NCI-H82 treated with DMSO at 0.1 percent for 48 hours (cell line): ENCODE data around the gene PDXDC1.
"Not testable (repeated sequence)": the region's sequence is repeated elsewhere in the genome, so short reads cannot be mapped to it uniquely, and the experiment has no call there.

ENCODE experiments used
- DNase-seq: peaks from one replicate; lab custom pipeline; 2025; ENCODE audit not compliant: unreplicated experiment; lab: John Stamatoyannopoulos, UW

The PDXDC1 gene

DNA sequence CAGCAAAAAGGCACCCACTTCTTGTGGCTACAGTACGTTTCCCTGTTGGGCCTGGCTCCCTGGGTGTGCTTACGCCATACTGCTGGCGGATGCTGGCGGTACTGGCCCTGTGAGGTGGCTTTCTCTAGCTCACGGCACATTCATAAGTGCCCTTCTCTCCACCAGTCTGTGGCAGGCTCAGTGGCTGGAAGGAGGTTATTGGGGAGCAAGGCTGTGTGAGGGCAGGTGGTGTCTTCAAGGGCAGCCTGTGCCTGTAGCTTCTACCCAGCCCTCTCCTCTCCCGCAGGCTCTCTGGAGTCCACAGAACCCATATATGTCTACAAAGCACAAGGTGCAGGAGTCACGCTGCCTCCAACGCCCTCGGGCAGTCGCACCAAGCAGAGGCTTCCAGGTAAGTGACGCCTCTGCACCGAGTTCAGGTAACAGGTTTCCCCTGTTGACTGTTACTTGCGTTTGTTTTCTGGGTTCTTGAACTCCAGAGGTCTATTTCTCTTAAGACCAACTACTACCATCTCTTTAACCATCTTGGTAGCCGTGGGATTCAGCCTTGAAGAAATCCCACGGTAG is 60.4 kb downstream of the PDXDC1 start:
- no peak for DNase-seq

DNA sequence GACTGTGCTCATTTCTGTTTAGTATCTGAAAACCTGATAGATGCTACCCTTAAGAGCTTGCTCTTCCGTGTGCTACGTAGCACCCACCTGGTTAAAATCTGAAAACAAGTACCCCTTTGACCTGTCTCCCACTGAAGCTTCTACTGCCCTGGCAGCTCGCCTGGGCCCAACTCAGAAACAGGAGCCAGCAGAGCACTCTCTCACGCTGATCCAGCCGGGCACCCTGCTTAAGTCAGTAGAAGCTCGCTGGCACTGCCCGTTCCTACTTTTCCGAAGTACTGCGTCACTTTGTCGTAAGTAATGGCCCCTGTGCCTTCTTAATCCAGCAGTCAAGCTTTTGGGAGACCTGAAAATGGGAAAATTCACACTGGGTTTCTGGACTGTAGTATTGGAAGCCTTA is 62.2 kb downstream of the PDXDC1 start:
- DNase-seq = no peak

DNA sequence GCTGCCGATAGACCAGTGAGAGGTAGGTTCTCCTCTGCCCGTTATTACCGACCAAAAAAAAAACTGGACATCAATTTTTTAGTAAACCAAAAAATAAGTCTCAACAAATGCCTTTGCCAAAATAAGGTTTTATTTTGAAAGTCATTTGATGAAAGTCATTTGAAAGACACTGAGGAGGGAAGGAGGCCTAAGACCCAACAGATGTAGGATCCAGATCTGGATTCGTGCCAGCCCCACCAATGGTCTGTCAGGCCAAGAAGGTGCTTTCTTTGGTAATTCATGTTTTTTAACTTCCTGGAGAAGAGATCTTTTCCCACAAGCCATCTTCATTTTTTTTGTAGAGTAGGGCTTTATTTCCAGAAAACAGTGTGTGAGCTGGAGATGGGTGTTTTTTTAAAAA is 62.9 kb downstream of the PDXDC1 start:
- DNase-seq = no peak

DNA sequence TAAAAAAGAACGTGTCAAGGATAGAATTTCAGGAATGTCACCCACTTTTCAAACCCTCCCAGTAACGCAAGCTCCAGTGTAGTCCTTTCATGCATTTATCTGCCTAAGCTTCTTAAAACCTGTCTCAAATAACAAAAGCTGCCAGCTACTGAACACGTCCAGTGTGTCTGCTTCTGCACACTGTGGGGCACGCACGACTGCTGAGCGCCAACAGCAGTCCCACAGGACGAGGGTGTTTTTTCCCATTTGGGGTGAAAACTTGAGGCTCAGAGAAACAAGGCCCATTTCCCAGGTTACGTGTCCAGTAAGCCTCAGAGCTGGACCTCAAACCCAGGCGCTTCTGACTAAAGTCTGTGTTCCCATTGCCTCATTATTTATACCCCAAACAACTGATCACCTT is 63.9 kb downstream of the PDXDC1 start:
- peak; percentile 53 for DNase-seq

DNA sequence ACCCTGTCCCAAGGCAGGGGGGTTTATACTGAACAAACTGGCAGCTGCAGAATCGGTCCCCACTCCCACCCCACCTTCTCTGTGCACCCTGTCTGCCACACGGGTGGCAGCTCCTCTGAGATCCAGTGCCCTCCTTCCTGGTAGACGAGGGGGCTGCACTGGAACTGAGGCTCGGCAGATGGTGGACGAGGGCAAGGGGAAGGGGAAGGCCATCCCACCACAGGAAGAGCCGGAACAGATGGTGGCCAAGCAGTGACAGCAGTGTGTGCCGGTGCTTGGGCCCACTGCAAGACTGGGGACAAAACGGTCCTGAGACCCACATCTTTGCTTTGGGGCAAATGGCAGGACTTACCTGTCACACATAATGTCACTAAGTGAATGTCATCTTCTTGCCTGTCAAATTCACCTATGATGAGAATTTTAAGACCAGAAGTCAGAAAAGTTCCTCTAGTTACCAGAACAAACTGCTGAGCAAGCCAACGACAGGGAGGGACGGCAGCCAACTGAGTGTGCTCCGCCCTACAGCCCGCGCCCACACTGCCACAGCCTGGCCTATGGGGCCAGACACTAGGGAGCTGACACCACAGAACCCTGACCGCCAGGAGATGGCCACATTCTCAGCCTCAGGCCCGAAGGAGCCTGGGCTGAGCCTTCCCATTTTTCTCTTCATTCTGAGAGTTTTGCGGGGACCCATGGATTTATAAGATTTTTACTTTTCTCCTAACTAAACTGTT is 66.6 kb downstream of the PDXDC1 start:
- peak; percentile 36 for DNase-seq

DNA sequence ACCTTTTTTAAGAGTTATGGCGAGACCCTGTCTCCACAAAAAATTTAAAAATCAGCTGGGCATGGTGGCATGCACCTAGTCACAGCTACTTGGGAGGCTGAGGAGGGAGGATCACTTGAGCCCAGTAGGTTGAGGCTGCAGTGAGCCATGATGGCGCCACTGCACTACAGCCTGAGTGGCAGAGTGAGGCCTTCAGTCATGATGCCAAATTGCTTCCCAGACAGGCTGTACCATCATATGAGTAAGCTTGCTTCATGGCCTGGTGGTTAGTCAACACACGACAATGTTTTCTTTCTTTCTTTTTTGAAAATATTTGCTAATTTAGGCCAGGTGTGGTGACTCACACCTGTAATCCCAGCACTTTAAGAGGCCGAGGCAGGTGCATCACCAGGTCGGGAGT is 68.5 kb downstream of the PDXDC1 start:
- no peak for DNase-seq

DNA sequence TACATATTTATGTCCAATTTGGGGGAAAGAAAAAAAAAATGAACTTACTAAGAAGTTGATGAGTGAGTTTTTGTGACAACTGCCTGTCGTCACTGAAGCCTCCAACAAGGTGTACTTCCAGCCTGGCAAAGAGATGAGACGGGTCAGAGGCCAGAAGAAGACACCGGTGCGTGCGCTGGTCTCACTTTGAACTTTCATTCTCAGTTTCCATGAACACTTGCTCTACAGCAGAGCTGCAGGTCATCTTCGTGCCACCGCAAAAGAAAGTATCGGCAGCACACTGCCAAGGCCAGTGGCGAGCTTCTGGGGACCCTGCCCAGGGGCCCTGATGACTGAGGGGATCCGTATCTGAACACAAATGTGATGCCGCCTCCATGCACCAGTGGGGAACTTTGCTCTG is 69.5 kb downstream of the PDXDC1 start:
- DNase-seq = no peak

DNA sequence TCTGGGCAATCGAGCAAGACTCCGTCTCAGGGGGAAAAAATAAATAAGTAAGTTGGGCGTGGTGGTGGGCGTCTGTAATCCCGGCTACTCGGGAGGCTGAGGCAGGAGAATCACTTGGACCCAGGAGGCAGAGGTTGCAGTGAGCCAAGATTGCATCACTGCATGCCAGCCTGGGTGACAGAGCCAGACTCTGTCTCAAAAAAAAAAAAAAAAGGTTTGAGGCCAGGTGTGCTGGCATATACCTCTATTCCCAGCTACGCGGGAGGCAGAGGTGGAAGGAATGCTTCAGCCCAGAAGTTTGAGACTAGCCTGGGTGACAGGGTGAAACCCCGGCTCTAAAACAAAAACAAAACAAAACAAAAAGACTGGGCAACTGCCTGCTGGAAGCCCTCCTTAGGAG is 70.4 kb downstream of the PDXDC1 start:
- not testable (repeated sequence) for DNase-seq

DNA sequence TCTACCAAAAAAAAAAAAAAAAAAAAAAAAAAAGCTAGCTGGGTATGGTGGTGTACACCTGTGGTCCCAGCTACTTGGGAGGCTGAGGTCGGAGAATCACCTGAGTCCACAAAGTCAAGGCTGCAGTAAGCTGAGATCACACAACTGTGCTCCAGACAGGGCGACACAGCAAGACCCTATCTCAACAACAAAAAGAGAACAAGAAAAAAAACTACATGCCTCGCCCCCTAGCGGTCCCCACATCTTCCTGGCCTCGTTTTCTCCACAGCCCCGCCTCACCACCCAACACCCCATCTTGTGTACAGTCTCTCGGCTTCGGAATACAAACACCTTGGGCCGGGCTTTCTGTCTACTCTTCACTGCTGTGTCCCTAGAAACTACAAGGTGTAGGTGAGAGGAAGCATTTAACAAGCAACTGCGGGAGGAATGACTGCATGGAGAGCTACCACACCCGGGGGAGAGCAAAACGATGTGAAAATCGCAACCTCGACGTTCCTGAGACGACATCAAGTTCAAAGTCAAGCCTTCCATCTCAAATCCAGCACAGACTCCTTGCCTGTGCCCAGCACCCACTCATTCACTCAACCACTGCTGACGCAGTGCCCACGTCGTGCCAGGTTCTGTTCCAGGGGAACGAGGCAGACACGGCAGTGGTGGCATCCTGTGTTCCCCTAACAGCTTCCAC is 72.0 kb downstream of the PDXDC1 start:
- no peak for DNase-seq

DNA sequence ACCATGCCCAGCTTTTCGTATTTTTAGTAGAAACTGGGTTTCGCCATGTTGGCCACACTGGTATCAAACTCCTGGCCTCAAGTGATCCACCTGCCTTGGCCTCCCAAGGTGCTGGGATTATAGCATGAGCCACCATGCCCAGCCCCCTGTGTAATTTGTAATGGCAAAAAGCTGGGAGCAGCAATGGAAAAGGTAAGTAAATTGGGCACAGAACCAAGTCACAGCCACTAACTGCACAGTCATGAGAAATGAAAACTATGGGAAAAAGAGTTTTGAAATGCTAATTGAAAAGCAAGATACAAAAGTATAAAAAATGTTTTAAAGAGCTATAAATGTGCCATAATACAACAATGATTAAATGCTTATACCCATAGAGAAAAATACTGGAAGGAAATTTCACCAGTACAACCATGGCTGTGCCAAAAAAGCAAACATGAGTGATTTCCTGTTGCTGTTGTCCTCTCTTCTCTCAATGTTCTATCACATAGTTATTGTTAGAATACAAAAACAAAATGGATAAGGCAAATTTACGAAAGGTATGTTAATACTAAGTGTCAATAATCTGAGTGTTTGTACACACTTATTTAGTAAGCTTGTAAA is 74.9 kb downstream of the PDXDC1 start:
- DNase-seq = no peak

DNA sequence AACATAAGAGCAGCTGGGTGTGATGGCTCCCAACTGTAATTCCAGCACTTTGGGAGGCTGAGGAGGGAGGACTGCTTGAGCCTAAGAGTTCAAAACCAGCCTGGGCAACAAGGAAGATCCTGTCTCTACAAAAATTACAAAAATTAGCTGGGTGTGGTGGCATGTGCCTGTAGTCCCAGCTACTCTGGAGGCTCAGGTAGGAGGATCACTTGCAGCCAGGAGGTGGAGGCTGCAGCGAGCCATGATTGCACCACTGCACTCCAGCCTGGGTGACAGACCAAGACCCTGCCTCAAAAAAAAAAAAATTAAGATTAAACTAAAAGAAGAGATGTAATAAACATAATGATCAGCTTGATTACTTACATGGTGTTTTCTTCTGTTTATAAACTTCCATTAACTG is 75.6 kb downstream of the PDXDC1 start:
- DNase-seq = not testable (repeated sequence)

DNA sequence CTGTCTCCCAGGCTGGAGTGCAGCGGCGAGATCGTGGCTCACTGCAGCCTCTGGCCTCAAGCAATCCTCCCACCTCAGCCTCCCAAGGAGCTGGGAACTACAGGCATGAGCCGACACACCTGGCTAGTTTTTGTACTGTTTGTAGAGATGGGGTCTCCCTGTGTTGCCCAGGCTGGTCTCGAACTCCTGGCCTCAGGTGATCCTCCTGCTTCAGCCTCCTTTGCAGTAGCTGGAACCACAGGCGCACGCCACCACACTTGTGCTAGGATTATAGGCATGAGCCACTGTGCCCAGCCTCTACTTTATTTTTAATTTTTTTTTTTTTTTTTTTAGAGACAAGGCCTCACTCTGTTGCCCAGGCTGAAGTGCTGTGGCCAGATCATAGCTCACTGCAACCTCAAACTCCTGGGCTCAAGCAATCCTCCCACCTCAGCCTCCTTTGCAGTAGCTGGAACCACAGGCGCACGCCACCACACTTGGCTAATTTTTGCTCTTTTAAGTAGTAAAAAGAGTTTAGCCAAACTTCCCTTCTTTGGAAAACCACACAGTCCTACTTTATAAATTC is 76.6 kb downstream of the PDXDC1 start:
- no peak for DNase-seq

DNA sequence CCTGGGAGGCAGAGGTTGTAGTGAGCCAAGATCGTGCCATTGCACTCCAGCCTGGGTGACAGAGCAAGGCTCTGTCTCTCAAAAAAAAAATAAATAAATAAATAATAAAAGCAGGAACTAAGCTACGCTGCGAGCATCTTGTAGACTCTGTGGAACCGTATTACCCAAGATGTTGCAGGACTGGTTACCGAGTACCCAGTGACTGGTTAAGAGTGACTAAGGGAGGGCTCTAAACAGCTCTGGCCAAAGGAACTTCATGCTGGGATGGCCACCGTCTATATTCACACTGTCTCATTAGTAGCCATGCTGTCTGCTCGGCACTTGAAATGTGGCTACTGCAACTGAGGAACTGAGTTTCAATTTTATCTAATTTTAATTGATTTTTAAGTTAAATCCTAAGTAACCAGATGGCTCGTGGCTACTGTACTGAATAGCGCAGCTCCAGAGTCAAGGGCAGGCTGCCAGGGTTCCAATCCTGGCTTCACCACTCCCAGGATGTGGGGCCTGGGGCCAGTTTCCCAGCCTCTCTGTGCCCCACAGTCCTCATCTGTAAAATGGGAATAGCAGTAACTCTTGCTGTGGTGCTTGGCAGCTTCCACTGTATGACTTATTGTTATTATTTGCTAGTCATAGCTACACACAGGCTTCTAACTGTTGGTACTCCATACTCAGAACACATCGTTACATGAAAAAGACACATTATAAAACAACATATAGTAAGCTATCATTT is 78.1 kb downstream of the PDXDC1 start:
- DNase-seq = no peak

DNA sequence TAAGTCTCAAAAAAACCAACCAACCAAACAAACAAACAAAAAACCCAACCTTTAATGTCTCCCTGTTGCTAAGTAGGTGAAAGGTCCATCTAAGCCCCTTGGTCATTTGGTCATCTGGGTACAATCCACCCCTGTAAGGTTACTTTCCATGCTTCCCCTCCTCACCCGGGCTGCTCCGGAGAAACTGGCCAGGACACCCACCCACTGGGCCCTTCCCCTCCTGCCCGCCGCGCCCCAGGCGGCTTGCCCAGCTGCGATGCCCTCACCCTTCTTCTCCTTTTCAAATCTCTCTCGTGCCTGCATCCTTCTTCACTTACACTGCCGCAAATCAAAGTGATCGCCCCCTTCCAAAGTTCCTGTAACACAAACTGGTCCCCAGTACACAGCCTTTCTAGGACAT is 79.1 kb downstream of the PDXDC1 start:
- no peak for DNase-seq

DNA sequence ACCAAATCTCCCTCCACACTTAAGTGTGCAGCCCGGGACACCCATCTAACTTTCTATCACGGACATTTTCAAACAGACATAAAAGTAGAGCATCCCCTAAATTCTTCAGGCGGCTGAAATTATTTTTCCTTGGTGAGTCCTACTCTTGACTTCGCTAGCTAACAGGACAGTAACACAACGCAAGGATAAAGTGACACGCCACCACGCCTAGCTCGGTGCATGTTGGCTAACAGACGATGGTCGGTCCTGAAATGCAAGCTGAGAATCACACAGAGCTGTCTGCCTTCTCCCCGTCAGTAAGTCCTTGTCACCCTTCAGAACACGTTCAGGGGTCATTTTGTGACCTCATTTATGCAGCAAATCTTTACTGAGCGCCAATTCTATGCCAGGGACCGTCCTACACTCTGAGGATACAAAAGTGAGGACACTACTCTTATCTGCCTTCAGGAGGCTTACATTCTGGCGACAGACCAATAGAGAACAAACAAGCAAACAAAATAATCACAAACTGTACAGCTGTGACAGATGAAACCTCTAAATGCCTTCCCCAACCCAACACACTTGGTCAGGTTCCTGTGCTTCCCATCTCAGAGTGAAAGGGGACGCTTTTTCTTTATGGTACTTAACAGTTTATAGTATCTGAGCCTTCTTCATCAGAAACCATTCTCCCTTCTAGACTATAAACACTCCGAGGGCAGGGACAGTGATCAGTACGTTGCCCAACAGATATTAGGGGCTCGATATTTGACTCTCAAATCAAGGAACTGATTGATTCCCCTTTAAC is 79.7 kb downstream of the PDXDC1 start:
- no peak for DNase-seq

DNA sequence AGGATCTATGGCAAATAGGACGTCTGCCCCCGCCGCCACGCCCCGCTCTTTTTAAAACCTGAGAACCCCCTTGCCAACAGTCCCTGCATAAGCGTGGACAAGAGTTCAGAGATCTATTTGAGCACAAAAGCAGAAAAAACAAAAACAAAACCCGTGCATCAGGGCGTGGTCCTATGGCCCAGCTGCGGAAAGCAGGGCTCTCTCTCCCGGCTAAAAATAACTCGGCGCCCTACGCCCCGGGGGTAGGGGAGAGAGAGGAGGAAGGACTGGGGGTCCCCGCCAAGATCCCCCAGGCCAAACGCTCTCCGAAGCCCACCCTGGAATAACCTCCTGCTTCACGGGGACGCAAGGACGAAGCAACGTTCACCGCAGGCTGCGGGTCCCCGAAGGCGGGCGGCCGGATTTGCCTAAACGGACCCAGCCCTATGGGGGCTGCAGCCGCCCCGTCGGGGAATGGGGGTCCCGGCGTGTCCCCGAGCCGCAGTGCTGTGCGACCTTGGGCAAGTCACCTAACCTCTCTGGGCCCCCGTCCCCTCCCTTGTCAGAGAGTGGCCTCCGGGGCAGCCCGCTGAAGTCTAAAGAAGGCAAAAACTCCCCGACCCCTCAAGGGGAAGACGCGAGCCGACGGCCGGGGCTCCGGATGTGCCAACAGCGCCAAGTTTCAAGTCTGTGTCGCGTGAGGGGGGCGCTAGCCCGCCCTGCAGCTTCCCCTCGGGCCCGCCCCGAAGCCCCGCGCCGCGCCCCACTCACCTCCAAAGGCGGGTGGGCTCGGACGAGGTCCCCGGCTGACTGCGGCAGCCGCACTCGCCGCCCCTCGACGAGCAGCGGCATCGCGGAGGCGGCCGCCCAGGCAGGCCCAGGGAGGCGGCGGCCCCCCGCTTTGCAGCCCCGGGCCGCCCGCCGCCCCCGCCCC is 80.6 kb downstream of the PDXDC1 start:
- DNase-seq = no peak

DNA sequence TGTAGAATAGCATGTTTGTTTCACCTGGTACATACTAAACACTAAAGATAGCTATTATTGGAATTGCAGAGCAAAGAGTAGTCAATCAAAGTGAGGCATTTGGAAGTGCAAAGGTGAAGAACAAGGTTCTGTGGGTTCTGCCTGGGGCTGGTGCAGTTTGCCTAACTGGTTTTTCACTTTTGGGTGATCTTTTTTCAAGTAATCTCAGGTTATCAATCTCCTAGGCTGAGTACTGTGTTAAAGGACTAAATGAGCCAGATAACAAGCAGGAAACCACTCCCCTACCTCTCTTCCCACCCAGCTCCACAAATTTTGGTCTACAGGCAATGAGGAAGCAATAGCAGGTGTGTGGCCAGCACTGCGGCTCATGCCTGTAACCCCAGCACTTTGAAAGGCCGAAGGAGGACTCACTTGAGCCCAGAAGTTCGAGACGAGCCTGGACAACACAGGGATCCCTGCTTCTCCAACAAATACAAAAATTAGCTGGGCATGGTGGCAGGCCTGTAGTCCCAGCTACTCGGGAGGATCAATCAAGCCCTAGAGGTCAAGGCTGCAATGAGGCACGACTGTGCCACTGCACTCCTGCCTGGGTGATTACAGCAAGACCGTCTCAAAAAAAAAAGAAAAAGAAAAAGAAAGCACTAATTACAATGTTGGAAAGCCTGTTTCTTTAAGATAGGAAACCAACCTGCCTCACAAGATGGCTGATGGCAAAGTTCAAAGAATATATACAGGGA is 83.0 kb downstream of the PDXDC1 start:
- no peak for DNase-seq

DNA sequence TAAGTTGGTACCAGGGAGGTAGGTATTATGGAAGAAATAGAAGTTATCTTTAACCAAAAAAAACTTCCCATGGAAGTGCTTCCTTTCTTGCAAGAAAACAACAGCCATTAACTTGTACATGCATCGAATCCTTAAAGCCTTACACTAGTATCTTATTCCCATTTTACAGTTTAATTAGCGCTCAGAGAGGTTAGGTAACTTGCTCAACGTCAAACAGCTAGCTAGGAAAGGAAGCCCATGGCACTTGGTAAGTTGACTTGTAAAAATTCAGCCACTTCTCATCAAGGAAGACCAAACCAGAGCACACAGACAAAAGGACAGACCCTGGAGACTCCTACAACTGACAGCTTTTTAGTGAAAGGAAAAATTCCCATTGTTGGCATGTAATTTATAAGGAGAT is 84.5 kb downstream of the PDXDC1 start:
- no peak for DNase-seq
